OCI-LY1 (cell line): ENCODE data around the gene ZNF618.

Experiments
- EZH2 ChIP-seq: fragments of 200-600 bp; sonication (generic), shearing (Covaris generic); IDR thresholded peaks from 2 replicates; pipeline ENCODE4 v1.8.0; 2017; ENCODE audit warnings: borderline replicate concordance, mixed run types, mild to moderate bottlenecking, antibody characterized with exemption, low read length, moderate library complexity, mixed read lengths
- TF ChIP-seq, protein P1 (sequence below): fragments of 200-600 bp; sonication (generic), shearing (Covaris generic); IDR thresholded peaks from 2 replicates; pipeline ENCODE4 v1.5.1; 2017; ENCODE audit warnings: mild to moderate bottlenecking, antibody characterized with exemption, low read length, moderate library complexity, mixed read lengths

DNA sequence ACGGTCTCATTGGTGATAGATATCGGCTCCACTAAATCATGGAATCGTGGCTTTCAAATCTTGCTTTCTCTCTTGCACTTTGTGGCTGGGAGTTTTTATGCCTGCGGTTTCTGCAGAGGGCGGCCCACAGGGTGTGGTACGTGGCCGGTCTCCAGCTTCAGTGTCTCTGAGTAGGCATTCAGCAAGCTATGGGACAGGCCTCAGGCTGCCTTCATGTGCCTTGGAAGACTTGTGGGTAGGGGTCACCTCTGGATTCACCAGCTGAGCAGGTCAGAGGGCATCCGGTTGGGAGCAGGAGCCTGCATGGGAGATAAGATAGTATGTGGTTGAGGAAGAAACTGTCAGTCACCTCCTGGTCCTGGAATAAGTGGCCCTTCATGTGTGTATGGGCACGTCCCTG is 154.3 kb downstream of the ZNF618 start:
- TF ChIP-seq, protein P1, sequence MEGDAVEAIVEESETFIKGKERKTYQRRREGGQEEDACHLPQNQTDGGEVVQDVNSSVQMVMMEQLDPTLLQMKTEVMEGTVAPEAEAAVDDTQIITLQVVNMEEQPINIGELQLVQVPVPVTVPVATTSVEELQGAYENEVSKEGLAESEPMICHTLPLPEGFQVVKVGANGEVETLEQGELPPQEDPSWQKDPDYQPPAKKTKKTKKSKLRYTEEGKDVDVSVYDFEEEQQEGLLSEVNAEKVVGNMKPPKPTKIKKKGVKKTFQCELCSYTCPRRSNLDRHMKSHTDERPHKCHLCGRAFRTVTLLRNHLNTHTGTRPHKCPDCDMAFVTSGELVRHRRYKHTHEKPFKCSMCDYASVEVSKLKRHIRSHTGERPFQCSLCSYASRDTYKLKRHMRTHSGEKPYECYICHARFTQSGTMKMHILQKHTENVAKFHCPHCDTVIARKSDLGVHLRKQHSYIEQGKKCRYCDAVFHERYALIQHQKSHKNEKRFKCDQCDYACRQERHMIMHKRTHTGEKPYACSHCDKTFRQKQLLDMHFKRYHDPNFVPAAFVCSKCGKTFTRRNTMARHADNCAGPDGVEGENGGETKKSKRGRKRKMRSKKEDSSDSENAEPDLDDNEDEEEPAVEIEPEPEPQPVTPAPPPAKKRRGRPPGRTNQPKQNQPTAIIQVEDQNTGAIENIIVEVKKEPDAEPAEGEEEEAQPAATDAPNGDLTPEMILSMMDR: no peak
- TF ChIP-seq EZH2: no peak
